CD4-positive, alpha-beta T cell treated with Interleukin-15 for 4 hours (primary cell): ENCODE measurements around the gene CYCS.

ENCODE experiments used
- DNase-seq: peaks from one replicate; pipeline ENCODE4 v3.0.0-alpha.2; 2020; ENCODE audit warnings: low spot score

The CYCS gene

DNA sequence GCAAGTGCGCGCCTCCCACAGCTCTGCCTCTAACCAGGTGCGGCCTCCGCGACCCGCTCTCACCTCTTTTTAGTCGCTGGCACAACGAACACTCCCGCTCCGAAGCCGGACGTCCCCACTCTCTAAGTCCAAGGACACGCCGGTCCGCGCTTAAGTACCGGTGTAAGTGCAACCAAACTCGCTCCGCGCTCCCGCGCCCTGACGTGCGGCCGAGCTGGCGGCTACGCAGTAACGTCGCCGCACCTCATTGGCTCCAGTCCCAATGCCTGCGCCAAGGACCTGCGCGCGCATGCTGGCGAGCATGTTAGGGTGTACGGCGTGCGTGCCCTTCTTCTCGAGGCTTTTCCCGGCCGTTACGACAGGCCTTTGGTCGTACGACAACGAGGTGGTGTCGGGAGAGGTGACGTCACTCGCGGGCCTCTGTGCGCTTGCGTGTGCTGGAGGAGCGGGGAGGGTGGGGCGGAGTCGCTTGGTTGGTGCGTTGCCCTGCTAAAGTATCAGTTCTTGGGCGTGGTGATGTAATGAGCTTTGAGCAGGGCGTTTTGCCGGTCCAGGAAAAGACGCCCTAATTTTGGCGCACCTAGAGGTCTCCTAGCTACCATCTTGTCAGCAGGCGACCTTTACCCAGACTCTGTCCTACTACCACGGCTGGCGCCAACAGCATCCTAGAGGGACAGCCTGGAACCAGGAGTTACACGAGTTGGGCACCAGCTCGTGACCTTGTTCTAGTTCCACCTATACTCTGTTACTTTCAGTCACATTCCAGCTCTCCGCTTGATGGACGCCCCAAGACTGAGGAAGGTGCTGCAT, at the start of gene CYCS:
Gene CYCS, minus strand, starts transcription at position 124 of the 810 bp plus-strand sequence. CDS start 1,141 bp downstream, outside the sequence.
- peak; percentile 100 for DNase-seq

DNA sequence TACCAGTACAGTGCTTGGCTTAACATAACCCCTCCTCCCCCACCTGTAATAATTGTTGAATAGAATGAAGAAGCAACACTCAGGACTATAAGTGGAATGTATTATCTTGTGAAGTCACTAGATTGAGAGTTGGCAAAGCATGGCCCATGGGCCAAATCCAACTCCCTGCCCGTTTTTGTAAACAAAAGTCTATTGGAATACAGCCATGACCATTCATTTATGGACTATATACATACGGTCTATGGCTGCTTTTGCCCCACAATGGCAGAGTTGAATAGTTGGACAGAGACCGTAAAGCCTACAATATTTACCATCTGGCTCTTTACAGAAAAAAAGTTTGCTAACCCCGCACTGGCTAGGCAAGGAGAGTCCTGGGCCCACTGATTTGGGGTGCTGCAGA, 48.1 kb upstream of the CYCS start:
- no peak for DNase-seq

DNA sequence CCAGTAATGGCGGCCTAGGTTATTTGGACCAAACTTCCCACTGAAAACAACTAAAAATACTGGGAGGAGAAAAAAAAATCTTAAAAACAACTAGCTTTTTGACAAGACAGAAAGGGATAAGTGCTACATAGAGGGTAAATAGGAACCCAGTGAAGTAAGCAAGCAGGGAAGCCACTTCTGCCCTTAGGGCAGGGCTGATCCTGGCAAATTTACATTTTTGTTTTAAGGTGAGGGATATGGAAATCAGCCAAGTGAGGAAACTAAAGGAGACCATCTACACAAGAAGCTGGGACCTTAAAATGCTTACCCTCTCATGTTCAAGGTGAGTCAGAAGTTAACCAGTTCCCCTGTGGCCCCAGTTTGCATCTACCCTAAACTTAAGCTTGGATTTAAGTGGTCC, 46.5 kb upstream of the CYCS start:
- no peak for DNase-seq

DNA sequence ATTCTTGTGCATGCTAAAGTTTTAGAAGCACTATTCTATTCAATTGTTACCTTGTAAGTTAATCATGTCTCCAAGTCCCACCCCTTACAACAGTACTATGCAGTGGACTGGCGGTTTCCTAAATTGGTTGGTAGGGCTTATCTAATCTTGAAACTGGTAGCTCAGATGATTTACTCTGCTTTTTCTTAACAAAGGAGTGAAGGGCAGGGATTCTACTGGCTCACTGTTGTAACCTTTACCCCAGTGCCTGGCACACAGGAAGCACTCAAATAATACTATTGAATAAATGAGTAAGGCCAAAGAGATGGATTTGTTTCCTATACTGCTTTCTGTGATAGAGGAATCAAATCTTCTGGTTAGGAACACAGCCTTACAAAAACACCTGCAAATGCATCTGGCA, 46.0 kb upstream of the CYCS start:
- DNase-seq, result no peak

DNA sequence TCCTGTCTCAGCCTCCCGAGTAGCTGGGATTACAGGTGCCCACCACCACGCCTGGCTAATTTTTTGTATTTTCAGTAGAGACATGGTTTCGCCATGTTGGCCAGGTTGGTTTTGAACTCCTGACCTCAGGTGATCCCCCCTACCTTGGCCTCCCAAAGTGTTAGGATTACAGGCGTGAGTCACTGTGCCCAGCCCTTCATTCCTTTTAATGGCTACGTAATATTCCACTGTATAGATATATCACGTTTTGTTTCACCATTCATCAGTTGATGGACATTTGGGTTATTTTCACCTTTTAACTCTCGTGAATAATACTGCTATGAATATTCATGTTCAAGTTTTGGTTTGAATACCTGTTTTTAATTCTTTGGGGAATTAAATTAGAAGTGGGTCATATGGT, 44.6 kb upstream of the CYCS start:
- DNase-seq, result no peak

DNA sequence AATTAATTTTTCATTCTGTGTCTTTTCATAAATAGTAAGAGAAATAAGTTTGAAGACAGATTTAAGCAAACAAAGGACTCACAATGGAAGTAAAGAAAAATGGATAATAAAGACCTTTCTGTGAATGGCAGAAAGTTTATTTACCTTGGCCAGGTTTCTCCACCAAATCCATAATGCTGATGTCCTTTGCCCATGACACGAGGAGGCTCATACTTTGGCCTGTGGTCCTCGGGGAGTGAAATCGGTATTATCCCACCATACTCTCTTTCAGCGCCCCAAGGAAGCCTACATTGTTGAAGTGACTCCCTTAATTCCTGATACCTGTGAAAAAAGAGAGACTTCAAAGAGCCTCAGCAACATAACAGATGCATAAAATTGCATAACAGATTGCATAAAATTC, 43.1 kb upstream of the CYCS start:
- no peak for DNase-seq

DNA sequence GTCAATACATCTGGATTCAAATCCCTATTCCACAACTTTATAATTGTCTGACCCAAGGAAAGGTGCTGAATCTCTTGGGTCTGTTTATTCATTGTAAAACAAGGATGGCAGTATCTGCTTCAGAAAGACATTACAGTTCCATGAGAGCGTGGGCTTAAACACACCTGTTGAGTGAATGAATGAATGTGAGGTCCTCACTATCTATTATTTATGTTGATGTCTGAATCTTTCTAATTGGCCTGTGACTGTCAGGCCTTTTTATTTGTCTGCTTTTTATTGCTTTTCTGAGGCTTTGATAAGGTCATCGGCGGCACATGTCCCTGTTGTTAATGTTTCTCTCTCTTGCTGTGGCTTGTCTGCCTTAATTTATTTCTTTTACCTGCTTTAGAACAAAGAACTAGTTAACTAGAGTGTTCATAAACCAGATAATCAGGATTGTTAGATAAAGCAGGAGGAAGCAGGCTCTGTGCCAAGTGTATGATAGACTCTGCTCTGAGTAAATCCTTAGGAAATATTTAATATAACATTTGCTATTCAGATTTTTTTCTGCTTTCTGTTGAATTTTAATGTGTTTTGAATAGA, 42.3 kb upstream of the CYCS start:
- DNase-seq, result no peak

DNA sequence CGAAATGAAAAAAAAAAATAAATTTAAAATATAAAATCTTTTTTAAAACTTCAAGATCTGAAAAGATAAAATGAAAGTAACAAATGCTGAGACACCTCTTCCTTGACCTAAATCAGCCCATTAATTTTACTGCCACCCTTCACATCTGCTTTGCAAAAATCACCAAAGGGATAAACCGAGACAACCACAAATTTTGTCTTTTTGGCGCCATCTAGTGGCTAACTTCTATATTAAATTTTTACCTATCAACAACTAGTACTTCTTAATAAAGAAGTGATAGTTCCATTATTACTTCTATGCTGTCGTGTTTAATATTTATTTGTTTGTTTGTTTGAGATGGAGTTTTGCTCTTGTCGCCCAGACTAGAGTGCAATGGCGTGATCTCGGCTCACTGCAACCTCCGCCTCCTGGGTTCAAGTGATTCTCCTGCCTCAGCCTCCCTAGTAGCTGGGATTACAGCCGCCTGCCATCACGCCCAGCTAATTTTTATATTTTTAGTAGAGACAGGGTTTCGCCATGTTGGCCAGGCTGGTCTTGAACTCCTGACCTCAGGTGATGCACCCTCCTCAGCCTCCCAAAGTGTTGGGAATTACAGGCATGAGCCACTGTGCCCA, 35.0 kb upstream of the CYCS start:
- DNase-seq, result peak; percentile 75

DNA sequence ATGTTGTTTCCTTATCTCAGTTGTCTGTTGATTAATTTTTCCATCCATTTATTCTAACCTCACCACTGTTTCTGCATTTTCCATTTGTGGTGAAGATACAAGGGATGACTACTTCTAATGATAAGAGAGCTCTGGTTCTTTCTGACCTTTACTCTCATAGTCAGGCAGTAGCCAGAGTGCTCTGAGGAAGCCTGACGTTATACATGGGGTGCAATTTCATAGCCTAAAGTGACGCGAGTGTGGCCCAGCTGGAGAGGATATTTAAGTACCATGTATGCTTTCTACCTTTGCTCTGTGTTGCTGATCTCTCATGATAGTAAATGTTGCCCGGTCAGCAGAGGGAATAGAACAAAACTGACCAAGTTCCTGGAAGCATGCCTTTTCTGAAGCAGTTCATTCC, 33.9 kb upstream of the CYCS start:
- no peak for DNase-seq

DNA sequence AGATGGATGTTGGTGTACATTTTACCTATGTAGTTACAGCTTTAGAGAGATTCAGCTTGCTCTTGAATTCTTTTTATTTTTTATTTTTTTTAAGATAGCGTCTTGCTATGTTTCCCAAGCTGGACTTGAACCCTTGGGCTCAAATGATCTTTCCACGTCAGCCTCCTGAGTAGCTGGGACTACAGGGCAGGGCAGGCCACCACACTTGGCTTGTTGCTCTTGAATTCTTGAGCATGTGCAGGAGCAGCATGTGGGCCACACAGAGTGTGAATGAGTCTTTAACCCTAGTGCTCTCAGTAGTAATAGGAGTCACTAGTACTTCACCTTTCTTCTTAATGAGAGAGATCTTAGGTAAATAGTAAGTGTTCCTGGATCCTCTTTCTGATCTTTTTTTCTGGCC, 26.7 kb upstream of the CYCS start:
- DNase-seq, result no peak

DNA sequence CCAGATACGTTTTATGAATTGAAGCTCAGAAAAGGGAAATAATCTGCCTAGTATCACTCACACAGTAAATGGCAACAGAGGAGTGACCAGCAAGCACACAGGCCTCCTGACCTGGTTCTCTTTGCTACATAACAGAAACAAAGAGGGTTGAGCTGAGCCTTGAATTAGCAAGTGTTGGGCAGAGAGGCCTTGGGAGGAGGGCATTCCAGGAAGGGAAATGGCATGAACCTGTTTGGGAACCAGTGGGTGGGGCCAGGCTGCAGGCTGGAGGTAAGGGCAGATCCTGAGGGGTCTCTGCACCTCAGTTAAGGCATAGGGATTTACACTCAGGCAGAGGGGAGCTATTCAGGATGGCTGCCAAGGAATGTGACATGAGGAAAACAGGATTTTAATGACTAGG, 24.8 kb upstream of the CYCS start:
- no peak for DNase-seq

DNA sequence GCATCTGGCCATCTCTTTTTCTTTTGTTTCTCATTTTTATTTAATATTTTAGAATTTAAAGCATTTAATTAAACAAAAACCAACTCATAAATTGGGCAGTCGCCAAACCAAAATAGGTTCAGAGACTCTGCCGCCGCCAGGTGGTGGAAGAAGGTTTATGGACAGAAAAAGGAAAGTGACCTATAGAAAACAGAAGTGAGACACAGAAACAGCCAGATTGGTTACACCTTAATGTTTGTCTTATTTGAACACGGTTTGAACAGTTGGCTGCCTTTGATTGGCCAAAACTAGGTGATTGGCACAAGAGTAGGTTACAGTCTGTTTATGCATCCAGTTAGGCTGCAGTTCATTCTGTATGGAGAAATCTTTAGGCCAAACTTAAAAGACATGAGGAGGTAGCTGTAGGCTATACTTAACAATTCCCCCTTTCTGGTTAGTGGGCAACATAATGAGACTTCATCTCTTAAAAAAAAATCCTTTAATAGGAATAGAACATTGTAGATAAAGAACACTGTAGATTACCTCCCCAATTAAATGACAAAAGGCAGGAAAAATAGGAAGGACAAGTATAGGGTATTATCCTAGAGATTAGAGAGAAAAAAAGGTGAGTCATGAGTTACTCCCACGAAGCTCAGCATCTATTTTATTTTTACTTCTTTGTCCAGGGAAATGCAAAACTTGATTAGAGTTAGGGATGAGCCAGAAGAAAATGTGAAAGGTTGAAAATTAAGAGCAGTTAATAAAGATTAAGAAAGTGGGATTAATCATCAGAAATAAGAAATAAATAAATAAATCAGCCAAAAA, 23.9 kb upstream of the CYCS start:
- no peak for DNase-seq

DNA sequence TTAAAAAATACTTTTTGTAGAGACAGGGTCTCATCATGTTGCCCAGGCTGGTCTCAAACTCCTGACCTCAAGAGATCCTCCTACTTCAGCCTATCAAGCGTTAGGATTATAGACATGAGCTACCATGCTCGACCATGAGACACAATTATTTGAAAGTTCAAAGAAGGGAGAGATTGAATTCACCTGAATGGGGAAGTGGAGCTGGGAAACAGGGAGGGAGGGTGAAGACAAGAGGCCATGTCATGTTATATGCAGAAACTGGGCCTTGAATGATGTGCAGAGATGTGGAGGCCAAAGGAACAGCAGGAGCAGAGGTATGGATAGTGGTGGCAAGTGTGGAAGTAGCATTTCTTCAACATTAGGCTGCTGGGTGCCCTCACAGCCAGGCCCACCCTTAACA, 18.7 kb upstream of the CYCS start:
- no peak for DNase-seq

DNA sequence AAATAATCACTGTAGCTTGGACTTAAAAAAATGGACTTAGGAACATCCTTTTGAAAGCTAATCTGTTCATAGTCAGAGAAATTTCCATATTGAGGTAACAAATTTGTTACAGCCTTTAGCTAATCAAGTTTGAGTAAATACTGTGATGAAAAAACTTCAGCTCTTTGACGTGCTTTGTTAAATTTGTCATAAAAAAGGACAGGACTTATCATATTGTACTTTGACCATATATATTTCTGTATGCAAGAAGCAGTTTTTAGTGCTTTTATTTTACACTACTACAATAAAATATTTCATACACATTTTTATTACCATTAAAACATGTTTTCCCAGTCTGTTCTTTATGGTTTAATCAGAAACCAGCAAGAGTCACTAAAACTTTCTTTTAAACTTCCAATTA, 14.5 kb upstream of the CYCS start:
- DNase-seq, result no peak

DNA sequence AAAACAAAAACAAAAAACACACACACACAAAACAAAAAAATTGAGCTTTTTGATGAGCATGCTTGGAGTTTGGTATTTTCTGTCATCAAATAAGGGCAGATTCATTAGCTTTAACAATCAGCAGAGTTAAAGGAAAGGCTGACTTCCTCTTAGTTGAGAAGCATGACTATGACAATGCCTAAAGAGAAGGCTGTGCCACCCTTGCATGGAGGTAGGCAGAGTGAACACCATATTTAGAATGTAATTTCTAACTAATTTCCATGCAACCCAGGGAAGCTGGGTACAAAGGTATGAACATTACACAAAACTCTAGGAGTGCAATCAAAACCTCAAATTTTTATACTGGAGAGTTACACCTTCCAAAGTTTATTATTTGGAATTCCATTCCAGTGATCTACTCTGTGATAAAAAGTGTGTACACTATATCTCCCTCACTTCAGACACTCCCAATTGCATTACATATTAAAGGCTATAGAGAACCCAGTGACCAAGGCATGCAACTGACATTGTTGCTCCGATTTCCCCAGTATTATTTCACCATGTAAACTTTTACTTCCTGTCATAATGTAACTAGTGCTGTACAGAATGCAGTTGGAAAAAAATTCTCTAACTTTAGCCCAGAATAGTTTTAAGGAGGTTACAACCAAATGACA, 9.4 kb upstream of the CYCS start:
- DNase-seq, result no peak

DNA sequence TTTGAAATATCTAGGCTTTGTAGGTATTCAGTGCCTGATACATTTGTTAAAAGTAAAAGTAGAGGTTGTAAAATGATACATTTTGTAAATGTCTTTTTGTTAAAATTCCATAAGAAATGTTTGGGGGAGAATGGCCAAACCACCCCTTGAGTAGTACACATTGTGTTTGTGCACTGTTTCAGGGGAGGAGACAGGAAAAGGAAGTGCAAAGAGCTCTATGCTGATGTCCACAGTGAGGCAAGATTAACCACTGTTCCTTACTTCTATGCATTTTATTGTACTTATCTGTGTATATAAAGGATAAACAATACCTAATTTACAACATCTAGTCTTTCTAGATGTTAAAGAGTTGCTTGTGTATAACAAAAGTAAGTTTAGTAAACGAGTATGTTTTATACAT, 7.4 kb upstream of the CYCS start:
- no peak for DNase-seq

DNA sequence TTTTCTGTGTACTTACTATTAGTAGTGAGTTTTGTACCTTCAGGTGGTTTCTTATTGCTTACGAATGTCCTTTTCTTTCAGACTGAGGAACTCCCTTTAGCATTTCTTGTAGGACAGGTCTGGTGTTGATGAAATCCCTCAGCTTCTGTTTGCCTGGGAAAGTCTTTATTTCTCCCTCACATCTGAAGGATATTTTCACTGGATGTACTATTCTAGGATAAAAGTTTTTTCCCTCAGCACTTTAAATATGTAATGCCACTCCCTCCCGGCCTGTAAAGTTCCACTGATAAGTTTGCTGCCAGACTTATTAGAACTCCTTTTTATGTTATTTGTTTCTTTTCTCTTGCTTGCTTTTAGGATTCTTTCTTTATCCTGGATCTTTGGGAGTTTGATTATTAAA, 1.7 kb upstream of the CYCS start:
- no peak for DNase-seq

DNA sequence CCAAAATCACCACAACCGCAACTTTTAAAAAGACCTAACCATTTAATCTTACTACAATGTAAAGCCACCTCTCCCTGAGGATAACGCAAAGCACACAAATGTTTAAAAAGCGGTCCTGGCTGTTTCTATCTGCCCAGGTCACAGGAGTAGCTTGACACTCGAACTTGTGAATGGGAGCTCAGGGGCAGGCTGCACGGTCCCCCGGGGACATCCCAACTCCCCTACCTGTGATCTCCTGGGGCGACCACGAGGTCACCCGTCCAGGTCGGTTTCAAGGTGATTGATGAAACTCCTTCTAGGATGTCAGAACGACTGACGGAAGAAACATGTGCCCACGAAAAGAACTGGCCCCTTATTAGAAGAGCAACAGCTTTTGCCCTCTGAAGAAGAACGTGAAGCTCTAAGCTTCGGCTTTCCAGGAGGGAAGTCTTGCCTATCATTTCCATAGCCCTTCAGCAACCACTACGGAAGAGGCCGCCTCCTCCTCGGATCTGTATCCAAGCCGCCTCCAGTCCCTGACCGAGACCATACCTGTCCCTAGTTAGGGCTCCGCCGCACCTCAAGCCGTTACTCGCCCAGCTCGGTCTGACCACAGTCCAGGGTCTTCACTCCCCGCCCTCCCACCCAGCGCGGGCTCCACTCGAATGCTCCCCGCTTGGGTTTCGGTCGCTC, 459 bp downstream of the CYCS start:
- DNase-seq, result no peak

DNA sequence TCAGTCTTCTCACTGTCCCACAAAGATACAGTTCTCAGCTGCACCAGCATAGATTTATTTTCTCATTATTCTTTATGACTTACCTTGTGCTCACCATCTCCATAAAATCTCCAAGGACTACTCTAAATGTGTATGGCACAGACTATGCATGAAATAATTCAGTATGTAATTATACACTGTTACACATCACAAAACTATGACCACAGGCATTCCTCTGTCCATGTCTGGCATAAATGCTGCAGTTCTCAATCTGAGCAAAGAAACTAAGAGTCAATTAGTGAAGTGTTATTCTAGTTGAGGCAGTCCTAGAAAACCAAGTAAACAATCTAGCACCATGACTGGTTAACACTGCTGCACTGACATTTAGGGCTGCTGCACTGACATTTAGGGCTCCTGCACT, 2.7 kb downstream of the CYCS start:
- DNase-seq, result no peak

DNA sequence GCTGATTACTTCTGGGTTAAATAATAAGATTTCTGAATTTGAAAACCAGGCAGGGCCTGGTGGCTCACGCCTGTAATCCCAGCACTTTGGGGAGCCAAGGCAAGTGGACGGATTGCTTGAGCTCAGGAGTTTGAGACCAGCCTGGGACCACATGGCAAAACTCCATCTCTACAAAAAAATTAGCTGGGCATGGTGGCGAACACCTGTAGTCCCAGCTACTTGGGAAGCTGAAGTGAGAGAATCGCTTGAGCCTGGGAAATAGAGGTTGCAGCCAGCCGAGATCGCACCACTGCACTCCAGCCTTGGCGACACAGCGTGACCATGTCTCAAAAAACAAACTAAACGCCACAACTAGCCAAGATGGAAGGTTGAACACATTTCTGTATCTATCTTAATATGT, 3.5 kb downstream of the CYCS start:
- no peak for DNase-seq

DNA sequence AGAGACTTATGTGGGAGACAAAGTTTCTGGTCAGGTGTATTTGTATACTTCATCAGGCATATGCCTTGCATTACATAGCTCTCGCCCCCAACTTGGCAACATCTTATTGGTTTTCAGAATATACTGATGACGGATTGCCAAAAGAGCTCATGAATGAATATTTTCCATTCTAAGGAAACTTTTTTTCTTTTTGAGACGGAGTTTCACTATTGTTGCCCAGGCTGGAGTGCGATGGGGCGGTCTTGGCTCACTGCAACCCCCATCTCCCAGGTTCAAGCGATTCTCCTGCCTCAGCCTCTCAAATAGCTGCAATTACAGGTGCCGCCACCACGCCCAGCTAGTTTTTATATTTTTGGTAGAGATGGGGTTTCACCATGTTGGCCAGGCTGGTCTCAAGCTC, 6.0 kb downstream of the CYCS start:
- DNase-seq, result no peak
